Kidney epithelial cell (primary cell): Measurements from ENCODE around the gene PAMR1. TPM values are rescaled to one million over a fixed set of nuclear protein-coding genes. Genes with fewer than 3 reads are reported as not detected.

Source experiments
- DNase-seq: peaks from one replicate; pipeline ENCODE4 v3.0.0-alpha.2; 2010; ENCODE audit warnings: low read depth
- H3K27me3 ChIP-seq: 2 replicates; pipeline ENCODE4 v1.6.0; 2011; ENCODE audit warnings: low read length; ENCODE audit not compliant: control insufficient read depth, insufficient read depth
- H3K36me3 ChIP-seq: 2 replicates; pipeline ENCODE4 v1.5.1; 2011; ENCODE audit warnings: low read length; ENCODE audit not compliant: control insufficient read depth, insufficient read depth
- H3K4me3 ChIP-seq: 2 replicates; pipeline ENCODE4 v1.5.1; 2011; ENCODE audit warnings: low read depth, mild to moderate bottlenecking, control low read depth, low read length
- CTCF ChIP-seq: IDR thresholded peaks from 2 replicates; pipeline ENCODE4 v1.5.1; 2011; ENCODE audit warnings: mild to moderate bottlenecking, moderate library complexity, low read length, control low read depth, inconsistent platforms; ENCODE audit not compliant: insufficient read depth, poor library complexity, severe bottlenecking
- total RNA-seq: library from RNA; depleted of rRNA; stranded (reverse); fragments of >200 nt; gene quantifications from 2 replicates; pipeline ENCODE4 v1.2.3, GENCODE V29; 2015

The PAMR1 gene
- total RNA-seq, 1 donor from 2014 or later: 0.84 TPM

DNA sequence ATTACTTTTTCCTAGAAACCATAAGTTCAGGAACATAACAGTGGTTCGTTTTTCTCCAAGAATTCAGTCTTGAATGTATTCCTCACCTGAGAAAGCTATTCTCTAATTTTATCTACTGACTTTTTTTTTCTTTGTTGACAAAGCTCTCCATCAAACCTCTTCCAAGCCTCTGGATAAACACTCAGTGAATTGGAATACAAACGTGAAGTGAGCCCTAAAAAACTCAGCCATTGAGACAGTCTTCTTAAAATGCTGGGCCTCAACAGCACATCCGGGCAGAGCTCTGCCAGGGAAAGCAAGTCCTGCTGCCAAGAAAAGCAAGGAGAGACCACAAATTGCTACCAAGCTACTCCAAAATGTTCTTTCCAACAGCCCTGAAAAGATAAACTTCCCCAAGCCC is 98.3 kb downstream of the PAMR1 start:
- no peak for TF ChIP-seq CTCF
- Histone ChIP-seq H3K36me3 (no peaks in the 10 kb centered on the region), H3K4me3 (no peak overlapping the region), H3K27me3 (peaks cover 37% of the 10 kb centered on the region)
- no peak for DNase-seq

DNA sequence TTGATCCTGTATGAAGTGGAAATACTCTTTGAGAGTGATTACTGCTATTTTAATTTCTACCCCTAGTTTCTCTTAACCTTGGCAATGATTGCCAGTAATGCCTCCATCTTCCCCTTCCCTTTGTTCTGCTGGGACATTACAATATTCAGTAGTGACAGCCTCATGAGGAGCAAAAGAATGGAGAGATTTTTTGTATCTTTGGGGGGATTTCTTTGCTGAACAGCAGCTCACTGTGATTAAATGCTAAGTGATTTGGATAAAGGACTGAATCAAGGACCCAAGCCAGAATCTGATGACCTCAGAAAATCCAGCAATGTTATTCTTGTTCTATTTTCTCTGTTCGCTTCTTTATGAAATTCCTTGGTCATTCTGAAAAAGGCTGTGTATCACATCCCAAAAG is 99.1 kb downstream of the PAMR1 start:
- DNase-seq: no peak
- Histone ChIP-seq H3K27me3 (peaks cover 42% of the 10 kb centered on the region), H3K4me3 (no peak overlapping the region), H3K36me3 (no peaks in the 10 kb centered on the region)
- no peak for TF ChIP-seq CTCF

DNA sequence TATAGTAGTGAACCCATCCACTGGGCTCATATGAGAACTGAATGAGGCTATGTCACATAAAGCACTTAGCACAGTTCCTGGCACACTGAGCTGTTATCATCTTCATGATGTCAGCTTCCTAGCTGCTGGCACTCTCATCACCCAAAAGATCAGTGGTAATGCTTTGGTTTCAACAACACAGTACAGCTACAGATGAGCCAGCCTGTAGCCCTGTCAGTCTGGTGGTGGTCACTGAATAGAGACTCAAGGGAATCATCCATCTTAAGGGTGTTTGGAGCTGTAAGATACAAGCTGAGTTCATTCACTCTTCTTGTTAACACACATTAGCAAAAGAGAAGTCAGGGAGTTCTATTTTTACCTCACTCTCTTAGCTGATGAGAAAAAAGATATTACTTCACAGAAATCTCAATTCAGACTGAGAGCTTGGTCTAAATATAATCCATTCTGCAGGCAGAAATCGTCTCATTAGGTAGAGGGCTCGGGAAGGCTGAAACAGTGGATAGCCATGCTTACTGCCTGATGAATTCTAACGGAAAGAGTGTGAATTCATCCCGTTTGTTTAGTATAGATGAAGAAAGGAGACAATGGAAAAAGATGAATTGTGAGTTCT is 99.7 kb downstream of the PAMR1 start:
- Histone ChIP-seq H3K36me3 (no peaks in the 10 kb centered on the region), H3K4me3 (no peak overlapping the region), H3K27me3 (peaks cover 40% of the 10 kb centered on the region)
- TF ChIP-seq CTCF: no peak
- no peak for DNase-seq

DNA sequence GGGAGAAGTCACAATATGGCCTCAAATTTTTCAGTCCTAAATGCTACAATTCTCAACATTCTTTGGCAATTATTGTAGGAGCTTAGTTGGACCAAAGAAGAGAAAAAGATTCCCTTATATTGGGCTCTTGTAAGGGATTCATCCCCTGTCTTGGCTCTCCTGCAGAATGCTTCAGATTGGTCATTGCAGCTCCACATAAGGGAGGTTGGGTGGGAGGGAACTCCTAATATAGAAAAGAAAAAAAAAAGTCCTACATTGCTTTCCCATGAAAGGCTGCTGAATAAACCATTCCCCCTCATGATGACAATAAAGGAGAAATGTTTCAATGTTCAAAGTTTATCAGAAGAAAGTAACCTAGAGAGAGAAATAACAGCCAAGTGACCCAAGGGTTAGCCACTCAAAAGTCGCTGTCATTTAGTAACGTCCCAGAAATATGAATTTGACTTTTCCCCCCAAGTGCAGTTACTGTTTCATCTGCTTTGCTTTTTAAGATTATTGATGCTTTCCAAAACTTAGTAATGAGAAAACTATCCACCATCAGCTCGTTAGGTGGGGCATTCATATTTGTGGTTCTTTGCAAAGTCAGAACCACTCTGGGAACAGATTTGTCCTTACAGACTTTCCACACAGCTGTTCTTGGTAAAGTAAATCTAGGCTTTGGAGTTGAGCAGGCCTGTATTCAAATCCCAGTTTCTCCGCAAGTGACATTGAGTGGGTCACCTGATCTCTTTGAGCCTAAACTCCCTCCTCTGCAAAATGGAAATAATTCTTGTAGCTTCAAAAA is 101.1 kb downstream of the PAMR1 start:
- no peak for DNase-seq
- peaks cover 49% of the 10 kb centered on the region for H3K27me3 ChIP-seq
- no peak overlapping the region for H3K4me3 ChIP-seq
- no peak for TF ChIP-seq CTCF
- no peaks in the 10 kb centered on the region for H3K36me3 ChIP-seq

- no peaks in the 10 kb centered on the region for H3K36me3 ChIP-seq
- peaks cover 67% of the 10 kb centered on the region for H3K27me3 ChIP-seq
- DNase-seq: no peak
- TF ChIP-seq CTCF: no peak
- H3K4me3 ChIP-seq: no peak overlapping the region
Measured at GRCh38 chr11:35420371-35420770, 105.0 kb downstream of the PAMR1 start.
